IMR-90 (cell line): ENCODE data around the gene ZCWPW1.

Source experiments
- CEBPB ChIP-seq: IDR thresholded peaks from 2 replicates; pipeline ENCODE4 v1.6.1; 2012; ENCODE audit warnings: low read depth, low read length, improper control_type of control experiment
- CTCF ChIP-seq: conservative IDR thresholded peaks from 2 replicates; pipeline ENCODE4 v1.5.1; 2012; ENCODE audit warnings: mild to moderate bottlenecking, low read depth, low read length, improper control_type of control experiment
- ELK1 ChIP-seq: fragments of 150-350 bp; IDR thresholded peaks from 2 replicates; pipeline ENCODE4 v1.6.1; 2016; ENCODE audit warnings: low read depth, mild to moderate bottlenecking, low read length, moderate library complexity, borderline replicate concordance
- MXI1 ChIP-seq: IDR thresholded peaks from 2 replicates; pipeline ENCODE4 v1.6.1; 2012; ENCODE audit warnings: low read depth, mild to moderate bottlenecking, low read length, moderate library complexity, borderline replicate concordance
- NFE2L2 ChIP-seq: fragments of 150-350 bp; IDR thresholded peaks from 2 replicates; pipeline ENCODE4 v1.6.1; 2016; ENCODE audit warnings: low read depth, mild to moderate bottlenecking, low read length
- POLR2A ChIP-seq: IDR thresholded peaks from 2 replicates; pipeline ENCODE4 v1.6.1; 2012; ENCODE audit warnings: mild to moderate bottlenecking, low read depth, low read length
- RCOR1 ChIP-seq: IDR thresholded peaks from 2 replicates; pipeline ENCODE4 v1.6.1; 2012; ENCODE audit warnings: mild to moderate bottlenecking, low read length, improper control_type of control experiment; ENCODE audit not compliant: insufficient replicate concordance

GRCh38 chr7:100475549-100475948 lies 47.0 kb upstream of the ZCWPW1 start:
- TF ChIP-seq POLR2A = no peak
- no peak for TF ChIP-seq CTCF
- TF ChIP-seq RCOR1 = no peak
- TF ChIP-seq MXI1 = no peak
- TF ChIP-seq CEBPB = no peak
- TF ChIP-seq ELK1 = no peak
- TF ChIP-seq NFE2L2 = no peak
